ENCODE measurements around the gene OR2A42.
"Not testable (repeated sequence)": the region's sequence is repeated elsewhere in the genome, so short reads cannot be mapped to it uniquely, and the experiment has no call there.

OR2A42 gene, protein sequence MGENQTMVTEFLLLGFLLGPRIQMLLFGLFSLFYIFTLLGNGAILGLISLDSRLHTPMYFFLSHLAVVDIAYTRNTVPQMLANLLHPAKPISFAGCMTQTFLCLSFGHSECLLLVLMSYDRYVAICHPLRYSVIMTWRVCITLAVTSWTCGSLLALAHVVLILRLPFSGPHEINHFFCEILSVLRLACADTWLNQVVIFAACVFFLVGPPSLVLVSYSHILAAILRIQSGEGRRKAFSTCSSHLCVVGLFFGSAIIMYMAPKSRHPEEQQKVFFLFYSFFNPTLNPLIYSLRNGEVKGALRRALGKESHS

DNA sequence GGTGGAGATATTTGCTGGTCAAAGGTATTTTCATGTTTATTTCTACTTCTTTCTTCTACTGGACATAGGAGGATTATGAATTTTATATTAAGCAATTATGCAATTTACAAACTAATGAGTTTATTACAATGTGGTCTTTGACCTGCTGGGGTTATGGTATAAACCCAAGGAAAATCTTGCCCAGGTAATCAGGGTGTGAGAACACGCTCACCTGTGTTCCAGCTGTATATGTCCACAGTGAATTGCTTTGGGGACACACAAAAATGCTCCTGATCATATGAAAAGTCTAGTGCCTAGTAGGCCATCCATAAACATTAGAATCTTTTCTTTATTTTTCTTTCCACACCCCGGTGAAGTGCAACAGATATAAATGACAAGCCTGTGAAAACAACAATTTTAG is at the start of gene OR2A42:
Gene OR2A42, minus strand, starts transcription at position 241 of the 400 bp plus-strand sequence. CDS start 6,762 bp downstream, outside the sequence.
- DNase-seq = not testable (repeated sequence)

DNA sequence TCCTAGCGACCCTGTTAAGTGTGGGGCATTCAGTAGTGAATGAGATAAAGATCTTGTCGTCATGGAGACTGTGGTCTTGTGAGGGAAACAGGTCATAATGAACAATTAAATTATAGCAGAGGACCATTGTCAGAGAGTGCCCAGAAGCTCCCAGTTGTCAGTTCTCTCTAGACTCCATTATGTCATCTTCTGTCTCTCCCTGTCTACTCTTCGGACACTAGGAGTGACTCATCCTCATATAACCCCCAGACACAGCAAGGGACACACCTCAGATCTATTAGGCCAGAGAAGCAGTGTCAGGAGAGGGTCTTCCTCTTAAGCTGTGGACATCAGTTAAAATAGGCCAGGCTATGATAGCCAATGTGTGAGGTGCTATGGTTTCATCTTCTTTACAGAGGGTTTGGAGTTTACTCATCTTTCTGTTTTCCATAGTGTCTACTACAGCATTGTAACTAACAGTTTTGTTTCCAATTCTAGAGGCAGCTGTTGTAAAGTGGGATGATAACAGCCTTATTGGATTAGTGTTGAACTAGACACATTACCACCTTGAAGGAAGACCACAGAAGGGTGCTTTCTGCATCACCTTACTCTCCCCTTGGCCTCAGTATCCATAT is 47.9 kb upstream of the OR2A42 start:
- DNase-seq = not testable (repeated sequence)

DNA sequence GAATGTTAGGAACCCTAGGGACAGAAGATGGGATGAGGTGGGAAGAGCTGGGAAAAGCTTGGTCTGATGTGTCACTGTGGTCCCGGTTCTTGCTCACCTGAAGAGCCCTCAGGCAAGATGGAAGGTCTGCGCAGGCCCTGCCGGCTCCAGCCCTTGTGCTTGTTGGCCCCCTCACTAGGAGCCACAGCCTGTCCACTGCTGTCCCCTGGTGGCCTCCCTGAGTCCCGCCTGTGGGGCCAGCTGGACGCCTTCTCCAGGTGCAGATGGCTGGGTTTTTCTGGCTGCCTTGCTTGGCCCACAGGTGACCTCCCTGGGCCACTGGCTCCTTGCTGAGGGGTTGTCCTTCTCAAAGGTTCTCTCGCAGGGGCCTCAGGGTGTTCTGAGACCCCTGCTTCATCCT is 44.3 kb upstream of the OR2A42 start:
- DNase-seq = not testable (repeated sequence)

DNA sequence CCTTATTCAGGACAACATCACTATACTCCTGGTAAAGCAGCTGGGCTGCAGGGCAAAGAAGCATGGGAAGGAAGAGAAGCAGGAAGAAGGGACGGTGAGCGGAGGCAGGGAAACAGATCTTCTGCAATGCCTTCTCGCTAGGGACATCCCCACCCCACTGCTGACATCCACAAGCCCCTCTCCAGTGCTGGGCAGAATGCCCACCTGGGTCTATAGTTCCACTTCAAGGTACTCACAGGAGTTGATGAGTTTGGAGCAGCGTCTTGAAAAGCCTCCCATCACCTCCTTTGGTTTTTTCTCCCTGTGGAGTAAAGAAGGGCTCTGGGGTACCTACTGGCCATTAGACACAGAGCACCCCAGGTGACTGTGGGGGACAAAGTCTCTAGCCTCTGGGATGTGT is 43.1 kb upstream of the OR2A42 start:
- not testable (repeated sequence) for DNase-seq

DNA sequence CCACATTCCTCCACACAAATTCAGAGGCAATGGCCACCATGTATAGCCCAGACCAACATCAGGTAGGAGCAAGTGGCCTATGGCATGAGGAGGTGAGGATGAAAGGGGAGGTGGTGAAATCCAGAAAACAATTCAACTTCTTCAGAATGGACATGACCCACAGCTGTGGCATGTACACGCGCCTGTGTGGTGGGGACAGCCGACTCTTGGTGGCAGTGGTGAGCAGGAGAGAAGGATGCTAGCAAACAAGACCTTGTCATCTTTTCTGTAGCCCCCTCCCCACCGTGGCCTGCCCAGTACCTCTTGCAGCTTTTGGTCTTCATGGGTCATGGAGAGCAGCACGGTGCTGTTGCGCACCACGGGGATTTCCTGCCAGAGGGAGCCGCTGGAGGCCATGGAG is 42.6 kb upstream of the OR2A42 start:
- not testable (repeated sequence) for DNase-seq

DNA sequence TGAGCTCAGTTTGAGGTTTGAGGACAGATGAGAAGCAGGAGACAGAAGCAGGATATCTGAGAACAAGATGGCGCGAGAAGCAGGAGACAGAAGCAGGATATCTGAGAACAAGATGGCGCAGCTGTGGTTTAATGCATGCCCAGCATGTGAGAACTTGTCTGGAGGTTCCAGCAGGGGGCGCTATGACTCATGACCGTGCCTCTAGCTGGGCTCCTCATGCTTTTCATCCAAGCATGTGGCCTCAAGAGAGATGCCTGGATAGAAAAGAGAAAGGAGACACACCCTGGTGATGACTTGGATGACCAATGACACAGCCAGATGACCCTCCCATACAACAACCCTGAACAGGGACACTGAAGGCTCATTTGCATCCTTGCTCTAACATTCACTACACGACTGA is 40.6 kb upstream of the OR2A42 start:
- DNase-seq = not testable (repeated sequence)

DNA sequence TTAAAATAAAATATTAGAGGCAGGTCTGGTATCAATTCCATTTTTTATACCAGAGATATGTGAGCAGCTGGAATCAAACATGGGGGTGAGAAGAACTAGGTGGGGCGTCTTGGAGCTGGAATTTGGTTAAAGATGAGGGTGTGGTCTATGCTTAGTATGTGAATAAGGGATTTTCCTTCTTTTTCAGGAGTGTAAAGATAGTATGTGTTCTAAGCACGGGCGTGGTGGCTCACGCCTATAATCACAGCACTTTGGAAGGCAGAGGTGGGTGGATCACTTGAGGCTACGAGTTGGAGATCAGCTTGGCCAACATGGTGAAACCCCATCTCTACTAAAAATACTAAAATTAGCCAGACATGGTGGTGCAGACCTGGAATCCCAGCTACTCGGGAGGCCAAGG is 35.9 kb upstream of the OR2A42 start:
- DNase-seq = not testable (repeated sequence)

DNA sequence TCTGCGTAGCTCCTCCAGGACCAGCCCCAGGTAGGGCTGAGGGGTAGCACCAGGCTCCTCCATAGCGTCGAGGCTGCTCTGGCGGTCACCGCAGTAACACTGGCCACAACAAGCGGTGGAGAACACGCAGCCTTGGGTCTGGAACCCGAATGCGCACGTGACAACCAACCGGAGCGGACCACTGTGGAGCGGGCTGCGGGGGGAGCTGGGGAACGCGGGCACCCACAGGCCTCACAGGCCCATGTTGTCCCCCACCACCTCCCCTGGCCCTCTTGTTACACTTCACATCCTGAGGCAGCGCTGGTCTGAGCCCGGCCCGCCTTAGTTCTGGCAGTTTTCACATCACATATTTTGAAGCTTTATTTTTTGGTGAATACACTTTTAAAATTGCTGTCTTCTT is 29.8 kb upstream of the OR2A42 start, which contains the start of gene CTAGE8:
Gene CTAGE8, minus strand, starts transcription at position 101 of the 400 bp plus-strand sequence. Its CDS starts 38 bp downstream, at position 63.
- not testable (repeated sequence) for DNase-seq

DNA sequence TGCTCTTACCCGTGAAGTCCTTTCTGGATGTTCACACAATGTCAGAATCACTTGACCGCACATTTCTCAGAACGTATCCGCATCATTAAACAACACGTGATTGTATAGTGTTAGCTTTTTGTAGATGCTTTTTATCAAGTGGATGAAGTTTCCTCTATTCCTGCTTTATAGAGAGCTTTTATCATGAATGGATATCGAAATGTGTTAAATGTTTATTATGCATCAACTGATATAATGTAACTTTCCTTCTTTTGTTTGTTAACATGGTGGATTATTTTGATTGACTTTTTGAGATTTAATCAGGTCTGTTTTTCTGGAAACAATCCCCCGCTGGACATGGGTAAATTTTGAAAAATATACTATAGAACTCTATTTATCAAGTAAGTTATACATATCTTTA is 25.3 kb upstream of the OR2A42 start, which contains the start of gene OR2A7:
Gene OR2A7, minus strand, starts transcription at position 101 of the 400 bp plus-strand sequence. CDS start 5,164 bp downstream, outside the sequence.
- DNase-seq = not testable (repeated sequence)

DNA sequence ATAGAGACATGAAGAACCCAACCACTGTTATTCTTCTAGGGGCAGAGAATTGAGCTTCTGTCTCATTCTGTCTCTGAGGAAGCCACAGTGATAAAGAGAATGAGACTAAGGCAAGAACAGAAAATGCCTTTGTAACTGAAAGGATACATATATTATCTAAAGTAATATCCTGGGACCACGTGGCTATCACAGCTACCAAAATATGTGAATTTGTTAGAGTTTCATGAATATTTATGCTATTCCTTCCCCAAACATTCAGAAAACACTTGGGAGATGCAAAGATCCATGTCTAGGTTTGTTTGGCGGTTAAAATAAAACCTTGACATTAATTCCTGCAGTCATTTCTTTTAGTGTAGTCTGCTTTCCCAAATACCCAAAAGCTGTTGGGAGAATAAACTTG is 22.7 kb upstream of the OR2A42 start:
- DNase-seq = not testable (repeated sequence)

DNA sequence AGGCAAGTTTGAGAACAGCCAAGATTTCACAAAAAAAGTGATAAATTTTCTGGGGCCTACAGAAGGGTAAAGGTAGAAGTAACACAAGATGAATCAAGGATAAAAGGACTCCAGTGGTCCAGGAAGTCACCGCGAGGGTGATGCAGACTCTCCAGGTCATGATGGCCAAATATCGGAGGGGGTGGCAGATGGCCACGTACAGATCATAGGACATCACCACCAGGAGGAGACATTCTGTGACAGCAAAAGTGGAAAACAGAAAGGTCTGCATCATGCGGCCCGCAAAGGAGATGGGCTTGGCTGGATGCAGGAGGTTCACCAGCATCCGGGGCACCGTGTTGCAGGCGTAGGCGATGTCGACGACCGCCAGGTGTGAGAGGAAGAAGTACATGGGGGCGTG is 19.7 kb upstream of the OR2A42 start:
- DNase-seq = not testable (repeated sequence)

DNA sequence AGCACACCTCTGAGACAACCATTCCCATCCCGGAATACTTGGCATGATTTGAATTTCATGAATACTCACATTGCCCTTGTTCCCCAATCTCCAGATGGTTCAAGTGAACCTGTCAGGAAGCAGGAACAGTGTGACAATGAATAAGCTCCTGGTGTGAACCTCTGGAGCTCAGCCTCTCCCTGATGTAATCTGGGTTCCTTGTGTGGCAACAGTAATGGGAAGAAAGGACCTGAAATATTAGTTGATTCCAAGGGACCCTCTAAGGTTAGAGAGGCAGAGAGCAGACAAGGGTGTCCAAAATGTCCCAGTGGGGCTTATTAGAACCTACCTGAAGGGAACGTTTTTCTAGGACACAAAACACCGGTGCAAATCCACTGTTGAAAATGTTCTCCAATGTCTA is 16.7 kb upstream of the OR2A42 start:
- no peak for DNase-seq

DNA sequence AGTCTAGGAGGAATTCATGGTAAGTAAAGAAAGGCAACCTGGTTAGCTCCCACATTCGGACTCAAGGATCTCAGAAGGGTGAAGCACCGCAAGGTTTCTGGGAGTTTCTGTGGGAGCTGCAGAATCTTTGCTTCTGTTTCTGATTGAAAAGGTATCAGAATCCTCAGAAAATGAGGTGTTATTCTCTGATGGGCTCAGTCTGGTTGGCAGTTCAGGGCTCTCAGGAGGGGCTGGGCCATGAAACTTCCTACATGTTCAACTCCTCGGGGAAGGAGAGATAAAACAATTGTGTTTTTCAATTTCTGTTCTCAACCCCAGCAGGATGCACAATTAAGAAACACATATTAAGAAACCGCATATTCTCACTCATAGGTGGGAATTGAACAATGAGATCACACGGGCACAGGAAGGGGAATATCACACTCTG is 16.1 kb upstream of the OR2A42 start:
- no peak for DNase-seq

DNA sequence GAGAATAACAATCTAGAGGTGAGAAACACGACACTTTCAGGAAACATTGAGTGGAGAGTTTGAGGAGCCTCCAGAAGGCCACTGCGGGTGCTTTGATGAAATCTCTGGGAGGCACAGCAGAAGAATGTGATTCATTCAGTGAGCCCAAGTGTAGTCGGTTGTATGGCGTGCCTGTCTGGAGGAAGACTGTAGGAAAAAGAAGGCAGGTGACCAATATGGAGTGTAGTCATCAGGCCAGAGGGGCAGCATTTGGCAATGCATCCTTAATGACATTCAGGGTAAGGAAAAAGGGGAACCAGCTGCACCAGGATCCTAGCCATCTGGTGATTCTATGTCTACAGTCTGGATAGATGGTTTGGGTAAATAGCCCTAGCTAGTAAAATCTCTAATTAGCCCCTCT is 12.9 kb upstream of the OR2A42 start:
- DNase-seq = not testable (repeated sequence)

DNA sequence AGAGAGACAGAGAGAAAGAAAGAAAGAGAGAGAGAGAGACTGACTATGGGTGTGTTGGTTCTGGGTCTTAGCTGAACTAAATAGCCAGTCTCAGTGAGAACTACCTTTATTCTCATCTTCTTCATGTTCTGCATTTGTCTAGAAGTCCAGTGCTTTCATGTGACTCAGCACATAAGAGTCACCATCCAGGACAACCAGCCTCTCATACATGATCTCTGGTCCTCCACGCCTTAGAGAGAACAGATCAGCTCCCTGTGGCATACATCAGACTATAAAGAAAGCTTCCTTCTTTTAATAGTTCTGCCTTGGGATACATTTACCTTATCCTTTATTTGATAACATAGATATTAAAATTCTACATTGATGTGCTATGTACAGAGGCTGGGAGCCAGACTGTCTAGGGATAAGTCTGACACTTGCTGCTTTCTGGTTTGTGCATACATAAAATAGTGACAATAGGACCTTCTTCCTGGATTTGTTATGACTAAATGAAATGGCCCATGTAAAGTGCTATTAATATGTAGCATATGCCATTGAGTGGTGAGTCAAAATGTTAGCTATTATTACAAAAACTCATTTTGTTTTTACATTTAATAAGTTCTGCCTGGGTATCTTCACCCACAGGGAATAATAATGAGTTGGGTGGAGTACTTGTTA is 8.4 kb upstream of the OR2A42 start:
- not testable (repeated sequence) for DNase-seq

DNA sequence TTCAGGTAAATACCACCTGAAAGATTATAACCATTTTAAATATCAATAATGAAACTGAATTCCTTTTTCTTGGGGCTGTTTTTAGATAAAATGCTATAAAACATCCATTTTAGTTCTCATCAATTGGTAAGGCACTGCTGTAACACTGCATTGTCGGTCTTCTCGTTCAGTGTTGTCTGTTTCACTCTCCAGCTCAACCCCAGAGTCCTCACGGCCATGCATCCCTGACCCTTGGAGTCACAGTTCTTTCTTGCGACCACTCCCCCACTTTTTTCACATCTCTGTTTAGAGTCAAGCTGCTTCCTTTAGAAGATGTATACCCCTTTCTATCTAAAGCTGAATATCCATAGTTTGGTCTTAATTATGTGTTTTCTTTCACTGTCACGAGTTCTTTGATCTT is 7.6 kb upstream of the OR2A42 start:
- not testable (repeated sequence) for DNase-seq

DNA sequence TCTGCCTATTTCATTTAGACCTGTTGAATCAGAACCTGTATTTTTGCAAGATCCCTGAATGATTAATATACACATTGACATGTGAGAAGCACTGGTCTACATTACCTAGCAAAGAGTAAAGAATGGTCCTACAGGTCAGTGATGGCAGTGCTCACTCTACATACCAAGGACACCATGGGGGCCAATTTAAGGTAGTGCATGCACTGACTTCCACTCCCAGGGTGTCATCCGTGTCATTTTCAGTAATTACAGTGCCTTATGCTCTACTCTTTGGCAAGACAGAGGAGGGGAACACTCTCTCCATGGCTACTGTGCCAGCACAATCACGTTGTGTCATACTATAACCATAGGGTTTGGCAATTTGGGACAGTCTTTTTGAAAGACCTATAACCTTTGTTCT is 6.0 kb upstream of the OR2A42 start:
- DNase-seq = not testable (repeated sequence)

DNA sequence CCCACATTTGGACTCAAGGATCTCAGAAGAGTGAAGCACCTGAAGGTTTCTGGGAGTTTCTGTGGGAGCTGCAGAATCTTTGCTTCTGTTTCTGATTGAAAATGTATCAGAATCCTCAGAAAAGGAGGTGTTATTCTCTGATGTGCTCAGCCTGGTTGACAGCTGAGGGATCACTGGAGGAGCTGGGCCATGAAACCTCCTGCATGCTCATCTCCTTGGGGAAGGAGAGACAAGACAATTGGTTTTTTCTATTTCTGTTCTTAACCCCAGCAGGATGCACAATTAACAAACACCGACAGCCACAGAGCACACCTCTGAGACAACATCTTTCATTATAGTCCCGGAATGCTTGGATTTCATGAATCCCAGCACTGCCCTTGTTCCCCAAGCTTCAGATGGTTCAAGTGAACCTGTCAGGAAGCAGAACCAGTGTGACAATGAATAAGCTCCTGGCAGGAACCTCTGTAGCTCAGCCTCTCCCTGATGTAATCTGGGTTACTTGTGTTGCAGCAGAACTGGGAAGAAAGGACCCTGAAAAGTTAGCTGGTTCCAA is 799 bp downstream of the OR2A42 start:
- DNase-seq = not testable (repeated sequence)

DNA sequence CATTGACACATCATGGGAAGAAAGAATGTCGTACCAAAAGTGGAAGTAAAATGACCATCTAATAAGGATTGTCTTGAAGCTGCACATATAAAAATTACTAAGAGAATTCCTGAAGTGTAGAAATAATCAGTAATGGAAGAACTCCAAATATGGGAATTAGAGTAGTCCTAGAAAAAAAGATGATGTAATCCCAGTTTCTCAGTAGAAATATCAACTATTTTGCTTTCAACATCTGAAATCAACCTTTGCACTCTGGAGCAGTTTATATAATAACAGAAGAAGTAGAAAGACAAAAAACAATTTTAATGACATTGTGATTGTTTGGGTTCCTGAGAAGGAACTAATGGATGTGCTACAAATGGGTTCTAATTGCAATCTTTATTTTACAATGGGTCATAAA is 6.4 kb downstream of the OR2A42 start:
- not testable (repeated sequence) for DNase-seq

DNA sequence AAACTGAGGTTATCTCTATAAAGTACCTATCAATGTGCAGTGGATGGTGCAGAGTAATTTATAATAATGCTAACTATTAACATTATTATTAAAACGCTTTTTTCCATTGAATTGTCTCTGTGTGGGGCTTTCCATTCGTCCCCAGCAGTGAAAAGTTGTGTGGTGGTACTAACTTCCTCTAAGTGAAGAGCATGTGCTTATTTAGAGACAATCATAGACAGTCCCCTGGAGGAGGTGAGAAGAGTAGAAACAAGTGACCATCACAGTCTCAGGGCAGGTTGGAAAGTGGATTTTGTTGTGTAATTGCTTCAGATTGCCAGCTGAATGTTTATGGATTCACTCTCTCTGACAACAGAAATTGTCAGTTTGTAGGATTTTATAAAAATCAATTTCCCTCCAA is 8.4 kb downstream of the OR2A42 start:
- DNase-seq = not testable (repeated sequence)

DNA sequence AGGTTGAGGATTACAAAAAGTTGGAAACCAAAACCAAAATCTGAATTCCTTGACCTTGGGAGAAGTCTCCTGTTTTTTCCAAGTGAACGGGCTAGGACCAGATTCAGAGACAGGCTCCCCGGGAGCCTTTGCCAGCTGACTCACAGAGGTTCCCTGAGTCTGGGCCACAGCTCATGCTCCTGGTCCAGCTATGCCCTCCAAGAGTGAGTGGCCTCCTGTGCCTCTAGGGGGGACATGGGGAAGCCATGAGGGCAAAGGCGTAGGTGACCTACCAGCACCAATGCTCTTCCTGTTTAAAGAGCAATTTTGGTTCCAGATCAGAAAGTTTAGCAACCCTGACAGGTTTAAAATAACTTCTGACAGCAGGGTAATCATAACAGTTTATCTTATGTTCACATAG is 10.6 kb downstream of the OR2A42 start:
- not testable (repeated sequence) for DNase-seq

DNA sequence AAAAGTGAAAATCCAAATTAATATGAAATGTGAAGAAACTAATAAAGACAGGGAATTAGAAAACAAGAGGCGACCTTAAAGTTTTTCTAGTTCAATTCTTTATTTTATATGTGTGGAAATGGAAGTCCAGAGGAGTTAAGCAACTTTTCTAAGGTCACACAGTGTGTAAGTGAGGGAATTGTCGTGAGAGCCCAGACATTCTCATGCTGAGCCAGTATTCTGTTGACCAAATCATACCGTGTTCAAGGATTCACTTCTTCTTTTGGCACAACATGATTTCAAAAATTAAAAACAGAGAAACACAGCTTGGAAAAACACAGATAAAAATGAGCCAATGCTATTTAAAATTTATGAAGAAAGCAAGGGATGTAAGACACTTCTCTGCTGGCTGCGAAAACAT is 12.5 kb downstream of the OR2A42 start:
- not testable (repeated sequence) for DNase-seq

DNA sequence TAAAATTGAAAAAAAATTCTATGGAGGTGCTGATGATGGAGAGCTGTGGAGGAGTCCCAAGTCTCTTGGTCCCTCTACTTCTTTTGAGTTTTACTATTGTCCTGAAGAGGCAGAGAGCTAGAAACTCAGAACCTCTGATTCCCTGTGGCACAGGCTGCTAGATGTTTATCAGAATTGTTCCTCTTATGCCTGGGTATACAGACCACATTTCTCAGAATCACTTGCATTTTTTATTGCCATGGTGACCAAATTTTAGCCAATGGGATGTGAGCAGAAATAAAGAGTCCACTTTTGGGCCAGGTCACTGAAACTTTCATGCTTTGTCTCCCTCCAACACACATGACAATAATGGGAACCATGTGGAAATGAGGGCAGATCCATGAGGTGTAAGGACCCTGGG is 15.7 kb downstream of the OR2A42 start:
- not testable (repeated sequence) for DNase-seq

All from MV-4-11 (cell line).